Neural progenitor cell (in vitro differentiated cells): Measurements from ENCODE around the gene KDM6B. TPM values are rescaled to one million over a fixed set of nuclear protein-coding genes. Genes with fewer than 3 reads are reported as not detected.

Source experiments
- DNase-seq: peaks from one replicate; pipeline ENCODE4 v3.0.0-alpha.2; 2016; ENCODE audit warnings: low spot score
- H2AFZ ChIP-seq: fragments of 200-600 bp; sonication (generic); replicated peaks from 2 replicates; pipeline ENCODE4 v1.6.1; 2016; ENCODE audit warnings: antibody characterized with exemption
- H3F3A ChIP-seq: fragments of 200-600 bp; sonication (generic); 2 replicates; pipeline ENCODE4 v1.6.1; 2016; ENCODE audit warnings: antibody characterized with exemption, low read depth
- H3K27ac ChIP-seq: fragments of 200-600 bp; sonication (generic); 2 replicates; pipeline ENCODE4 v1.5.1; 2016; ENCODE audit warnings: mild to moderate bottlenecking
- H3K27me3 ChIP-seq: fragments of 200-600 bp; sonication (generic); 2 replicates; pipeline ENCODE4 v1.6.1; 2016; ENCODE audit warnings: mild to moderate bottlenecking, moderate library complexity
- H3K36me3 ChIP-seq: fragments of 200-600 bp; sonication (generic); 2 replicates; pipeline ENCODE4 v1.5.1; 2016
- H3K4me1 ChIP-seq: fragments of 200-600 bp; sonication (generic); 2 replicates; pipeline ENCODE4 v1.6.1; 2016; ENCODE audit warnings: mixed run types
- H3K4me2 ChIP-seq: fragments of 200-600 bp; sonication (generic); 2 replicates; pipeline ENCODE4 v1.6.1; 2016
- H3K4me3 ChIP-seq: fragments of 200-600 bp; sonication (generic); 2 replicates; pipeline ENCODE4 v1.5.1; 2016
- H3K79me2 ChIP-seq: fragments of 200-600 bp; sonication (generic); 2 replicates; pipeline ENCODE4 v1.6.1; 2016; ENCODE audit warnings: low read depth
- H3K9ac ChIP-seq: fragments of 200-600 bp; sonication (generic); 2 replicates; pipeline ENCODE4 v1.6.1; 2016
- H3K9me3 ChIP-seq: fragments of 200-600 bp; sonication (generic); 2 replicates; pipeline ENCODE4 v1.5.1; 2016; ENCODE audit warnings: low read depth
- H4K20me1 ChIP-seq: fragments of 200-600 bp; sonication (generic); 2 replicates; pipeline ENCODE4 v1.6.1; 2016; ENCODE audit warnings: low read depth
- H3K27ac Mint-ChIP-seq: 3 replicates; pipeline ENCODE4 v1.8.0; 2021; ENCODE audit warnings: mixed read lengths
- H3K27me3 Mint-ChIP-seq: 2 replicates; pipeline ENCODE4 v1.8.0; 2022; ENCODE audit warnings: low read depth, mild to moderate bottlenecking, inconsistent platforms, moderate library complexity, mixed read lengths; ENCODE audit not compliant: insufficient read depth
- H3K36me3 Mint-ChIP-seq: 3 replicates; pipeline ENCODE4 v1.8.0; 2021; ENCODE audit warnings: mixed read lengths
- H3K4me1 Mint-ChIP-seq: 3 replicates; pipeline ENCODE4 v1.8.0; 2021; ENCODE audit warnings: mixed read lengths
- H3K4me3 Mint-ChIP-seq: 3 replicates; pipeline ENCODE4 v1.8.0; 2021; ENCODE audit warnings: mild to moderate bottlenecking, moderate library complexity, mixed read lengths
- H3K9me3 Mint-ChIP-seq: 3 replicates; pipeline ENCODE4 v1.8.0; 2020; ENCODE audit warnings: mixed read lengths
- CTCF ChIP-seq: fragments of 200-600 bp; sonication (generic); IDR thresholded peaks from 2 replicates; pipeline ENCODE4 v1.5.1; 2017; ENCODE audit warnings: antibody characterized with exemption, mild to moderate bottlenecking
- EZH2 ChIP-seq: fragments of 200-600 bp; sonication (generic); IDR thresholded peaks from 2 replicates; pipeline ENCODE4 v1.6.1; 2017; ENCODE audit warnings: antibody characterized with exemption, mild to moderate bottlenecking, moderate library complexity
- EZH2phosphoT487 ChIP-seq: fragments of 200-600 bp; sonication (generic); IDR thresholded peaks from 2 replicates; pipeline ENCODE4 v1.6.1; 2017; ENCODE audit warnings: antibody characterized with exemption
- total RNA-seq: library from RNA; depleted of rRNA; stranded (reverse); fragments of >200 nt; gene quantifications from 2 replicates; pipeline ENCODE4 v1.2.3, GENCODE V29; 2015; ENCODE audit warnings: low replicate concordance

KDM6B gene
- total RNA-seq, 1 donor from 2014 or later: 12.3 TPM

- Histone ChIP-seq H3K27me3 (peaks cover 12% of the 10 kb centered on the region), H3K27ac (no peak overlapping the region), H2AFZ (no peak overlapping the region), H3K9ac (no peak overlapping the region), H3K36me3 (peaks cover 9% of the 10 kb centered on the region), H3K4me2 (no peak overlapping the region), H3K4me3 (no peak overlapping the region), H3K9me3 (no peaks in the 10 kb centered on the region), H3K79me2 (peaks cover 26% of the 10 kb centered on the region), H3F3A (peaks cover 51% of the 10 kb centered on the region), H4K20me1 (peaks cover 99% of the 10 kb centered on the region), H3K4me1 (peaks cover 11% of the 10 kb centered on the region)
- Mint-ChIP-seq H3K27me3 (peaks cover 8% of the 10 kb centered on the region), H3K4me3 (no peak overlapping the region), H3K27ac (no peak overlapping the region), H3K4me1 (peaks cover 20% of the 10 kb centered on the region), H3K36me3 (peaks cover 23% of the 10 kb centered on the region), H3K9me3 (no peaks in the 10 kb centered on the region)
- TF ChIP-seq EZH2phosphoT487 (no peak), EZH2 (no peak), CTCF (no peak)
- DNase-seq: no peak
These were observed 14.1 kb downstream of the KDM6B start for GRCh38 chr17:7848131-7848579.

- peaks cover 8% of the 10 kb centered on the region for H3K27me3 Mint-ChIP-seq
- H3K36me3 Mint-ChIP-seq: peaks cover 24% of the 10 kb centered on the region
- Histone ChIP-seq H3K36me3 (peaks cover 9% of the 10 kb centered on the region), H3K4me1 (peaks cover 17% of the 10 kb centered on the region), H3K27ac (no peak overlapping the region), H3K79me2 (peaks cover 20% of the 10 kb centered on the region), H2AFZ (no peak overlapping the region), H3K27me3 (peaks cover 16% of the 10 kb centered on the region), H4K20me1 (peaks cover 99% of the 10 kb centered on the region), H3K9me3 (no peaks in the 10 kb centered on the region), H3F3A (peaks cover 48% of the 10 kb centered on the region), H3K9ac (no peak overlapping the region), H3K4me3 (no peak overlapping the region), H3K4me2 (no peak overlapping the region)
- no peak overlapping the region for H3K27ac Mint-ChIP-seq
- no peaks in the 10 kb centered on the region for H3K9me3 Mint-ChIP-seq
- TF ChIP-seq EZH2 (no peak), EZH2phosphoT487 (no peak), CTCF (no peak)
- peaks cover 19% of the 10 kb centered on the region for H3K4me1 Mint-ChIP-seq
- DNase-seq: no peak
- no peak overlapping the region for H3K4me3 Mint-ChIP-seq
These were observed 14.7 kb downstream of the KDM6B start for GRCh38 chr17:7848739-7849129.

GRCh38 chr17:7849130-7849750 is 15.2 kb downstream of the KDM6B start:
- TF ChIP-seq EZH2: no peak
- TF ChIP-seq EZH2phosphoT487: no peak
- no peak for TF ChIP-seq CTCF
- Mint-ChIP-seq H3K36me3 (peaks cover 26% of the 10 kb centered on the region), H3K27me3 (peaks cover 8% of the 10 kb centered on the region), H3K9me3 (no peaks in the 10 kb centered on the region), H3K27ac (no peak overlapping the region), H3K4me1 (peaks cover 20% of the 10 kb centered on the region), H3K4me3 (no peak overlapping the region)
- Histone ChIP-seq H2AFZ (no peak overlapping the region), H3K4me1 (peaks cover 22% of the 10 kb centered on the region), H3K4me3 (no peak overlapping the region), H3K27ac (no peak overlapping the region), H3F3A (peaks cover 48% of the 10 kb centered on the region), H3K4me2 (no peak overlapping the region), H3K36me3 (peaks cover 9% of the 10 kb centered on the region), H3K9me3 (no peaks in the 10 kb centered on the region), H4K20me1 (peaks cover 99% of the 10 kb centered on the region), H3K9ac (no peak overlapping the region), H3K27me3 (peaks cover 16% of the 10 kb centered on the region), H3K79me2 (peaks cover 15% of the 10 kb centered on the region)
- no peak for DNase-seq
